ENCODE measurements around the gene FRAT2.

The FRAT2 gene

DNA sequence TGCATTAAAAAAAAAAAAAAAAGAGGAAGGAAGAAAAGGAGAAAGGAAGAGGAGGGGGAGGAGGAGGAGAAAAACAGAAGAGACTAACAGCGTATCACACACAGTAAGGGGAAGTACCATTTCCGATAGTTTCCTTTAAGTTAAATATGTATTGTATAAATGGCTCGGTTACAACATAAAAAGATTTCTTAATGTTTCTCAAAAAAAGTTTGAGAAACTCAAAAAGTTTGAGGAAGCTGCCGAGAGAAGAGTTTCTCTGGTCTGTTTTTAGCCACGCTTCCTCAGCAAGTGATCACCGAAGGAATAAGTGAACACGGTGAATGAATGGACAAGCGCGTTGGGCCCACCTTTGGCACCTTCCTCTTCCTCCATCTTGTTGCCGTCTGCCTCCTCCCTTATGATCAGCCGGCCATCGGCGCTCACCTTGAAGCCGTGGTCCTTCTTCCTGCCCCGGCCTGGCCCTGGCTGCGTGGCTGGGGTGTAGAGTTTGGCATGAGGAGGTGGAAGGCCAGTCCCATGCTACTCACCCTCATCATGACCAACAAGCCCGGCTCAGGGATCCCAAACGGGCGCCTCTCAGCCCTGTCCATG is 31.3 kb upstream of the FRAT2 start:
- DNase-seq (ENCODE audit: low read depth in 1 of 2, low spot score in 1 of 2): no peak
- TF ChIP-seq JUND (IDR thresholded peaks at IDR 0.05; ENCODE audit: low read depth): no peak
- in situ Hi-C loops (cut with HindIII; ENCODE audit: low pct_unique_long_range_greater_than_20kb, low sequenced_read_pairs): no loop called here

DNA sequence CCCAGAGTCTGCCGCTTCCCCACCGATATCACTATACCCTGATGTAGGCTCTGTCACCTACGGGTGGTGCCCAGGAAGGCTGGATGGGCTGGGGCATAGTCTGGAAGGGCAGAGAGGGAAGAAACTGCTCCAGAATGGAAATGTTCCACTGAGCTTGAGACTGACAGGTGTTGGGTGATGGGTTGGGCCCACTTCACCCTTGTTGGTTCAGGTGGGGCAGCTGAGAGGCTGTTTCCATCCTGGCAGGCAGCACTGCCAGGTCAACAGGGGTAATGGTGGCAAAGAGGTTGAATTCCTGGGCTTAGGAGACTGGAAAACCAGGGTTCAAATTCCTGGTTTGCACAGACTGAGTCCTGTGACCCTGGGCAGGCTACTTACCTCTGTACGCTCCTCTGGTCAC is 28.5 kb upstream of the FRAT2 start:
- in situ Hi-C loops (cut with HindIII; ENCODE audit: low pct_unique_long_range_greater_than_20kb, low sequenced_read_pairs): no loop called here
- no peak for TF ChIP-seq JUND (IDR thresholded peaks at IDR 0.05; ENCODE audit: low read depth)
- DNase-seq (ENCODE audit: low read depth in 1 of 2, low spot score in 1 of 2): no peak

DNA sequence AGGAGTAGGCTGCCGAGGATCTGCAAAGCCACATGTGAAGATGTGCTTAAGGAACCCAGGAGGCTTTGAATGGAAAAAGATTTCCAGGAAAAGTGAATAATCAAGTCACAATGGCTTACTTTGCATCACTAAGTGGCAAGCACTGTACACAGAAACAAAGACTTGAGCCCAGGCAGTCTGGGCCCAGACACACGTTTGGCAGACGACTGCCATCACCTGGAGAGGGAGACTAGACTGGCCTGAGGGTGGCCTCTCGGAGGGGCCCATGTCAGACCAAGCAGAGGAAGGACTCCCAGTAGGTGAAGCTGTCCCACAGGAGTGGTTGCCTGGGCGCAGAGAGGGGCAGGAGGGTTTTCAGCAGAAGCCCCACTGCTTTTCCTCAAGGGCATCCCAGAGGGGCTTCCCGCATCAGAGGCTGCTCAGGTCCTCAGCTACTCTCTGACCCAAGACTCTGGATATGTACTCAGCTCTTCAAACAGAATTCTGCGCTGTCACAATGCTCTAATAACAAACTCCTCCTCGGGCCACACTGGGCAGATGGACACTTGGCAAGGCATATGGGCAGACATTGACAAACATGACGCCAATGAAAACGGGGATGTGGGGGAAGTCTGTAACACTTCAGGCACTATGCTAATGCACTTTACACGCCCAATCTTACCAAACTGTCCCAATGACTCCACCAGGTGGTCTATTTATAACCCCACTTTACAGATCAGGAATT is 27.9 kb upstream of the FRAT2 start:
- no peak for DNase-seq (ENCODE audit: low read depth in 1 of 2, low spot score in 1 of 2)
- no peak for TF ChIP-seq JUND (IDR thresholded peaks at IDR 0.05; ENCODE audit: low read depth)
- in situ Hi-C loops (cut with HindIII; ENCODE audit: low pct_unique_long_range_greater_than_20kb, low sequenced_read_pairs): no loop called here

DNA sequence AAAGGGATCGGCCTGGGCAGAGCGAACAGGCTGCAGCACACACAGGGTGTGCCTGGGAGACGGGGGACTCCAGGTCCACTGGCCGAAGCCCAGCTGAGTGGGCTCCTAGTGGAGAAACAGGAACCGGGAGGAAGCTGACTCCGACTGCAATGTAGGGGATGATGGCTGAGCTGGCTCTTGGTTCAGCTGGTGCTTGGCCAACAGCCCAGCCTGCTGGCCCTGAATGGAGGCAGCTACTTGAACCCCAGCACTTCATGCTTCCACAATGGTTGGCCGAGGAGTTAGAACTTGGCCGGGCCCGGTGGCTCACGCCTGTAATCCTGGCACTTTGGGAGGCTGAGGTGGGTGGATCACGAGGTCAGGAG is 27.0 kb upstream of the FRAT2 start:
- in situ Hi-C loops (cut with HindIII; ENCODE audit: low pct_unique_long_range_greater_than_20kb, low sequenced_read_pairs): no loop called here
- DNase-seq (ENCODE audit: low read depth in 1 of 2, low spot score in 1 of 2): no peak
- TF ChIP-seq JUND (IDR thresholded peaks at IDR 0.05; ENCODE audit: low read depth): no peak

DNA sequence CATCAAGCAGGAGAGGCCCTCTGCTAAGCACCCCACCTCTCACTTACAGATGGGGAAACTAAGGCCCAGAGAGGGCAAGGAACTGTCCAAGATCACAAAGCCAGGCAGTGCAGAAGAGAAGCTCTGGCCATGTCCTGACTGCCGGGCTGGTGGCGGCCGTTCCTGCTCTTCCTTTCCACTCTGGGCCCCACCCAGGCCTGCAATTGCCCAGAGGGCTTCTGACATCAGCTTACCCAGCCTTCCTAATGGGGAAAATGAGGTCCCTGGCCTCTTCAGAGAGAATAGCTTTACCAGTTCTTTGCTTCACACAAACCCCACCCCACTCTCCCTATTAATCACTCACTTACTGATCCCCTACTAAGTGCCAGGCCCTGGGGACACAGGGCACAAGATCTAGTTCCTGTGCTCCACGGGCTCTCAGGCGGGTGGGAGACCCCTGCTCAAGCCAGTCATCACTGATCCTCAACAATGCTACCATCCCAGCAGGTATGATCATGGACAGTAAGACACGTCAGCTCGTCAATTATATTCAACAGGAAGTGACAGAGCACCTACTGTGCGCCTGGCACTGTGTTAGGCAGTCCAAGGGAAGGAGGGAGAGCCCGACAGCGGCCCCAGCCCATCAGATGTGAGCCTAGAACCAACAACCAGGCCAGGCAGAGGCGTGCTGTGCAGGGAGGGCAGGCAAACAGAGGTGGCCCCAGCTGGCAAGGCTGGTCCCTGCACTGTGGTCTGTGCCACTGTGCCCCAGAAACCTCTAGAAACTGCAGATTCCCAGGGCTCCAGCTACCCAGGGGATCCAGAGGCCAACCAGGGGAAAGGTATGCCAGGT is 26.4 kb upstream of the FRAT2 start:
- TF ChIP-seq JUND (IDR thresholded peaks at IDR 0.05; ENCODE audit: low read depth): no peak
- in situ Hi-C loops (cut with HindIII; ENCODE audit: low pct_unique_long_range_greater_than_20kb, low sequenced_read_pairs): no loop called here
- no peak for DNase-seq (ENCODE audit: low read depth in 1 of 2, low spot score in 1 of 2)

DNA sequence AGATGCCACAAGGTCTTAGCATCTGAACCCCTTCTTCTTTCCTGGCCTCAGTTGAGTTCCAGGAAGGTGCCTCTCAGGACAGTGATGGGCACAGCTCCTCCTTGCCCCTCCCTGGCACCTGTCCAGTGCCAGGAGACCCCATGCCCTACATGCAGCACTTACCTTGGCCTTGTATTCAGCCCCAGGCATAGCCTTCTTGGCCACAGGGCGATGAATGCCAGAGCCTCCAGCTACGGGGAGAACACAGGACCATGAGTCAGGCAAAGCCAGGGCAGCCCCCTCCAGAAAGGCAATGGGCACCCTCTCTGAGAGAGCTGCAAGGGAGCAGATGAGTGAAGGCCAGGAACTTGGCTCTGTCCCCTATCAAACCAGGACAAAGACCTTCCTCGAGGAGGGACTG is 24.3 kb upstream of the FRAT2 start:
- TF ChIP-seq JUND (IDR thresholded peaks at IDR 0.05; ENCODE audit: low read depth): no peak
- in situ Hi-C loops (cut with HindIII; ENCODE audit: low pct_unique_long_range_greater_than_20kb, low sequenced_read_pairs): no loop called here
- no peak for DNase-seq (ENCODE audit: low read depth in 1 of 2, low spot score in 1 of 2)

DNA sequence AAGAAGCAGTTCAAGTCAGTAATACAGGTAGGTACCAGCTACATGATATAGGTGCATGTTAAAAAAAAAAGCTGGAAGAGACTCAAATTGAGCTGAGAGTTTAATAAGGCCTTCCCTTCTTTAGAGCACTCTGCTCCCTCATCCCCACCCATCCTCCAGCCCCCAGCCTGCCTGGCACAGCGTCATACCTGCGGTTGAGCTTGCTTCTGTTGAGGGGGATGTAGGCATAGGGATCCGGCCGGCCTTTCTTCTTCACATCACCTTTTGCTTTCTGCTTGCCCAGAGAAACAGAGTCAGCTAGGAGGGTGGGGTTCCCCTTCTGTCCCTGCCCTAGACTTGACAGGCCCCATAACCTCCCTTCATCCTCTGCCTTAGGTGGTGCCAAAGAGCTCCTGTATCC is 23.8 kb upstream of the FRAT2 start:
- in situ Hi-C loops (cut with HindIII; ENCODE audit: low pct_unique_long_range_greater_than_20kb, low sequenced_read_pairs): no loop called here
- DNase-seq (ENCODE audit: low read depth in 1 of 2, low spot score in 1 of 2): no peak
- no peak for TF ChIP-seq JUND (IDR thresholded peaks at IDR 0.05; ENCODE audit: low read depth)

DNA sequence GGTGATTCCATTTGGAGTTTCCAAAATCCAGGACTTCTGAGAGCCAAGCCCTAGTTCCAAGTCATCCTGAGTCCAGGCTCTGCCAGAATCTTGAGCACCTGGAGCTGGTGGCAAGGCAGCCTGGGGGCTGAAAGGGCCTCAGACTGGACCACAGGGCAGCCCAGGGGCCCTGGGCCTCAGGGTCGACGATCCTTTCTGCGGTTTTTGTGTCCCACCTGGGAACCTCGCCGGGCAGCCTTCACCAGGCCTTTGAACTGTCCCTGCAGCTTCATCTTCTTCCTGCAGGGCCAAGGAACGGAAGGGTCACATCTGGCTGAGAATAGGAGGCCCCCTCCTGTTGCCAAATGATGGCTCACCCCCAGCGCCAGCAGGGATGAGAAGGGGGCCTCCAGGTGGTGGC is 22.4 kb upstream of the FRAT2 start:
- in situ Hi-C loops (cut with HindIII; ENCODE audit: low pct_unique_long_range_greater_than_20kb, low sequenced_read_pairs): no loop called here
- no peak for TF ChIP-seq JUND (IDR thresholded peaks at IDR 0.05; ENCODE audit: low read depth)
- DNase-seq (ENCODE audit: low read depth in 1 of 2, low spot score in 1 of 2): no peak

DNA sequence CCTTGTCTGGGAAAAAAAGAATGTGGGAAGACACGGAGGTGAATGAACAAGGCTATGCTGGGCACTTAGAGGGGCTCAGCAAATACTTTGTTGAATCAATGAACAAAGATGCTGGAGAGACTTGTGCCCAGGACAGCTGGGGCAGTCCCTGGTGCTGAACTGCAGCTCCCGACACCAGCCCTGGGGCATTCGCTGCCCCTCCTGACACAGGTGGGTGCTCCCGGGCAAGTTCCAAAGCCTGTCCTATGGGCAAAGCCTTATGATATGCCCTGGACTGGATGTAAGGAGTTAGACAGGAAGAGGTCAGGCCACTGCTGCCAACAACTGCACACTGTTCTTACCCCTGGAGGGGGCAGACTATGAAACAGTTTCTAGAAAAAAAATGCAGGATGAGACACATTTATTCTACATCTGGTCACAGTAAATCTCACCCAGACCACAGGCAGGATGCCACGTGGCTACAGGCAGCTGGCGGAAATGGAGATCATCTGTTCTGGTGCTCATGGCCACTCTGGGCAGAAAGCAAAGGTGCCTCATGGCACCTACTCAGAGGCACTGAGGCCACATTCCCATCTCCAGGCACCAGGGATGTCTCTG is 21.9 kb upstream of the FRAT2 start:
- DNase-seq (ENCODE audit: low read depth in 1 of 2, low spot score in 1 of 2): no peak
- TF ChIP-seq JUND (IDR thresholded peaks at IDR 0.05; ENCODE audit: low read depth): no peak
- in situ Hi-C loops (cut with HindIII; ENCODE audit: low pct_unique_long_range_greater_than_20kb, low sequenced_read_pairs): no loop called here

DNA sequence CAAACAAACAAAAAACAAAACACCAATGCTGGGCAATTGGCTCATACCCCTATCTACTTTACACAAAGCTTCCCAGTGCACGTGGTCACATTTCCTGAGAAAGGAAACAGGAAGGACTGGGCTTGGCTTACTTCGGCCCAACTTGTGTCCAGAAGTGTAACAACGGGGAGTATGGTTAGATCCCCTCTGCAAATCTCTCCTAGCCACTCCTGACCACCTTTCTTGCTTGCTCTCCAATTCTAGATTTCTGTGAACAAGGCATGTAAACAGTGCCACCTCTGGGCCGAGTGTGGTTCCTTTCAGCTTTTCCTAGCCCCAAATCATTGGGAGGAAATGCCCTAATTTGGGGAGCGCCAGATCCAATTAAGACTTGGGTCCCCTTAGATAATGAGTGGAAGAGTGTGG is 21.0 kb upstream of the FRAT2 start:
- in situ Hi-C loops (cut with HindIII; ENCODE audit: low pct_unique_long_range_greater_than_20kb, low sequenced_read_pairs): no loop called here
- no peak for TF ChIP-seq JUND (IDR thresholded peaks at IDR 0.05; ENCODE audit: low read depth)
- DNase-seq (ENCODE audit: low read depth in 1 of 2, low spot score in 1 of 2): peak; percentile 59 to 68

DNA sequence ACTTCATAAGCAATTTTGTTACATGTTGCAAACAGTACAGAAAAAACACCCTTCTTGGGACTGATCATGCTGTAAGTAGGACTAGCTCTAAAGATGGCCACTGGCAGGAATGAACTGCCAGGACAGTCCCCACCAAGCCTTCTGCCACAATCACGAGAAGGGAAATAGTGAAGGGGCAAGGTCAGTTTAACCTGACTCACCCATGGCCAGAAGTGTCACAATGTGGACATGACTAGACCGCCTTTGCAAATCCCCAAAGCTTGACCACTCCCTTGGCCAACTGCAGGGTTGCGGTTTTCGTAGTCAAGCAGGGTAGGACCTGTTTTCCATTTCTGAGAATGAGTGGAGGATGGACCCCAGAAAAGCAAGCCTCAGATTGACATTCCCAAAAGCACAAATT is 19.4 kb upstream of the FRAT2 start:
- DNase-seq (ENCODE audit: low read depth in 1 of 2, low spot score in 1 of 2): no peak
- in situ Hi-C loops (cut with HindIII; ENCODE audit: low pct_unique_long_range_greater_than_20kb, low sequenced_read_pairs): no loop called here
- TF ChIP-seq JUND (IDR thresholded peaks at IDR 0.05; ENCODE audit: low read depth): no peak

DNA sequence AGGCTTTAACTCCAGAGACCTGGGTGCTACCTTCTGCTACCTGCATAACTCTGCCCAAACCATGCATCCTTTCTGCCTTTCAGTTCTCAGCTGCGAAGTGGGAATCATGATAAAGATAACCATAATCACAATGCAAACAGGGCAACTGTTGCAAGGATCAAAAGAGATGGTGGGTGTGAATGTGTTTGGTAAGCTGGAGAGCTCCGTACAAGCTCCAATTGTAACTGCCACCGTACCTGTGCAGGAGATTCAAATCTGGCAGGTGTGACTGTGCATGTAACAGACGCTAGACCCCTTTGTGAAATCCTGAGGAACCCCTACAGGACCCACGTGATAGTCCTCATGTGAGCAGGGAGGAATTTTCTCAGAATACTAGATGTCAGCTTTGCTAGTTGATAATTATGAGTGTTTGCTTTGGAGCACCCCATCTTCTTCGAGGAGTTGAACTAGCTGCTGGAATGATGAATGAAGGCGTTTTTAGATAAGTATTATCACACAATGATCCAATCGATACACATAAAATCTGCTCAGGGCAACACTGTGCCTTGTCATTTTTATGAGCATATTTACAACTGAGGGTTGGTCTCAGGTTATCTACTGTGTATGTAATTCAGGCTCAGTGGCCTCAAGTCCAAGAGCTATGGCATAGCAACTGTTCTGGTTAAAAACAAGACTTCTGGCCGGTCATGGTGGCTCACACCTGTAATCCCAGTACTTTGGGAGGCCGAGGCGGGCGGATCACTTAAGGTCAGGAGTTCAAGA is 15.4 kb upstream of the FRAT2 start:
- in situ Hi-C loops (cut with HindIII; ENCODE audit: low pct_unique_long_range_greater_than_20kb, low sequenced_read_pairs): no loop called here
- TF ChIP-seq JUND (IDR thresholded peaks at IDR 0.05; ENCODE audit: low read depth): no peak
- DNase-seq (ENCODE audit: low read depth in 1 of 2, low spot score in 1 of 2): no peak
